Subcutaneous abdominal adipose tissue (tissue), 5 donors: ENCODE data around the gene NETO1.

Experiments
- H3K27ac ChIP-seq: one replicate; pipeline ENCODE4 v1.7.0; 2013; ENCODE audit warnings: low read depth, mild to moderate bottlenecking, inconsistent platforms, low read length, moderate library complexity
- H3K27me3 ChIP-seq, 5 donors: one replicate each; pipeline ENCODE4 v1.7.0; 2013; ENCODE audit warnings: low read length in 5 of 5, inconsistent platforms in 1 of 5; ENCODE audit not compliant: control insufficient read depth in 5 of 5, insufficient read depth in 4 of 5
- H3K36me3 ChIP-seq, 5 donors: one replicate each; pipeline ENCODE4 v1.7.0; 2013; ENCODE audit warnings: low read length in 5 of 5; ENCODE audit not compliant: control insufficient read depth in 5 of 5, insufficient read depth in 5 of 5
- H3K4me1 ChIP-seq, 5 donors: one replicate each; pipeline ENCODE4 v1.7.0; 2013; ENCODE audit warnings: low read length in 5 of 5, mild to moderate bottlenecking in 3 of 5, moderate library complexity in 1 of 5; ENCODE audit not compliant: control insufficient read depth in 5 of 5, insufficient read depth in 5 of 5
- H3K4me3 ChIP-seq, 5 donors: one replicate each; pipeline ENCODE4 v1.7.0; 2013; ENCODE audit warnings: low read length in 5 of 5, low read depth in 1 of 5
- H3K9ac ChIP-seq, 5 donors: one replicate each; pipeline ENCODE4 v1.7.0; 2013; ENCODE audit warnings: low read length in 5 of 5, mild to moderate bottlenecking in 4 of 5, moderate library complexity in 3 of 5
- H3K9me3 ChIP-seq, 5 donors: one replicate each; pipeline ENCODE4 v1.7.0; 2013; ENCODE audit warnings: low read length in 5 of 5; ENCODE audit not compliant: control insufficient read depth in 5 of 5
- donor health status: healthy.
- donor health status: healthy.
- donor health status: healthy.
- donor health status: healthy.
- donor health status: healthy.

NETO1 gene

DNA sequence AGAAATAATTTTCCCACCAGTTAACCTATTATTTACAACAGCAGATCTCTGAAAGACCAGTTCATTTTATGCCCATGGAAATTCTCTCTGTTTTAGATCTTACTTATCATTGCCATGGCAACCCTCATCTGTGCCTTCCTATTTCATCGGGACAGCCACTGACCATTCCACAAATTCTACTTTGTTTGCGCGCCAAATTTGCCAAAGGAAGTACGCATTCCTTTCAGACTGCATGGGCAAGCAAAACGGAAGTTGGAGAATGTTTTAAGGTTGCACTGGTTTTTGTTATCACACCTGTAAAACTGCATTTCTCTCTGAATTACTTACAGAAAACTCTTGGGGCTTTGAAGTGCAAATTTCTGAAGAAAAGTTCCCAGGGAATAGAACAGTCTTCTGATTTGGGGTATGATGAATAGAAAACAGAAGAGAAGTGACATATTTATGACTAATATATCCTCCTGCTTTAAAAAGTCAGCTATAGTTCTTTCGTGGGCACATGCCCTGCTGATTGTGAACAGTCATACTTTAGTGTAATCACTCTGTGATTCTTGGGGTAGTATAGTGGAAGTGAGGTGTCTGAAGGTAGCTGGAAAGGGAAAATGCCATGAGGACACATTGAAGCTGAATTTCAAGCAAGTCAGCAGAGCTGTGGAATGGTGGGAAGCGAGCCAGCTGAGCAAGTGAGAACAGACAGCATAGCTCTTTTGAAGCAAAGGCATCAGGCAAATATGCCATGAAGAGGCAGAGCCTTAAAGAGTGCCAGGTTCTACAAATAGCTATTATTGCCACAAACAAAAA, 20.9 kb downstream of the NETO1 start:
- no peak overlapping the region for H3K27ac ChIP-seq
- H3K9me3 ChIP-seq: no peaks in the 10 kb centered on the region
- H3K4me1 ChIP-seq: no peaks in the 10 kb centered on the region
- H3K4me3 ChIP-seq: no peak overlapping the region
- H3K9ac ChIP-seq: no peak overlapping the region
- H3K27me3 ChIP-seq: no peaks in the 10 kb centered on the region
- H3K36me3 ChIP-seq: no peaks in the 10 kb centered on the region

DNA sequence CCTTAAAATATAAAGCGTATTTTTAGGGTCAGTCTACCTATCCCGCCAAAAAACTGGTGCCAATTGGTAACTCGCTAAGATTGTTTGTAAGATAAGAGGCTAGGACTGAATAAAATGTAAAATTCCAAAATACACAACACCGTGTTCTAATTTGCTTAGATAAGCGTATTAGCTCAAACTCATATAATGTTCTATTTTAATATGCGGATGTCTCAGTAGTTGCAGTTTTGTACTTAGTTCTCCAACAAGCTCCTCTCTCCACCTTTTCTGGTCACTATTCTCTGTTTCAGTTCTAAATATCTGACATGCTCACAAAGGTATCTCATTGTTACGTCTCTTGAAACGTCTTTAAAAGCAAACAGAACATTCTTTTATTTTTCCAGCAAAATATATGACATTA, 24.0 kb downstream of the NETO1 start:
- Histone ChIP-seq H3K27ac (no peak overlapping the region), H3K4me3 (no peak overlapping the region), H3K27me3 (no peaks in the 10 kb centered on the region), H3K9ac (no peak overlapping the region), H3K4me1 (no peaks in the 10 kb centered on the region), H3K9me3 (no peaks in the 10 kb centered on the region), H3K36me3 (no peaks in the 10 kb centered on the region)

DNA sequence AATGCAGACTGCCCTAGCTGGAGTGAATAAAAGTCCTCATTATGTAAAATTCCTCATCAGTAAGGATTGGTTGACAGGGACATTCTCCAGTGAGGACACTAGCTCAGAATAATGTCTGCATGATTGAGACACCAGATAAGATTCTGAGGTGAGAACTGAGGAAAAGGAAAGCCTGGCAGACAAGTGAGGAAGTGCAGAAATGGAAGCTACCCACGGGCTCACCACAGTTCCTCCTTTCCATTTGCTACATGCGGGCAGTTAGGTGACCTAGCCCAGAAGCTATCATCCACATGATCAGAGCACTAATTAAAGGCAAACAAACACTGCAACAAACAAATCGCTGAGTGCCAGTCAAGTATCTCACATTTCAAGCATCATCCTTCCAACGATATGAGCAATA, 27.7 kb downstream of the NETO1 start:
- Histone ChIP-seq H3K4me1 (no peaks in the 10 kb centered on the region), H3K27ac (no peak overlapping the region), H3K9ac (no peak overlapping the region), H3K36me3 (no peaks in the 10 kb centered on the region), H3K9me3 (no peaks in the 10 kb centered on the region), H3K4me3 (no peak overlapping the region), H3K27me3 (no peaks in the 10 kb centered on the region)

DNA sequence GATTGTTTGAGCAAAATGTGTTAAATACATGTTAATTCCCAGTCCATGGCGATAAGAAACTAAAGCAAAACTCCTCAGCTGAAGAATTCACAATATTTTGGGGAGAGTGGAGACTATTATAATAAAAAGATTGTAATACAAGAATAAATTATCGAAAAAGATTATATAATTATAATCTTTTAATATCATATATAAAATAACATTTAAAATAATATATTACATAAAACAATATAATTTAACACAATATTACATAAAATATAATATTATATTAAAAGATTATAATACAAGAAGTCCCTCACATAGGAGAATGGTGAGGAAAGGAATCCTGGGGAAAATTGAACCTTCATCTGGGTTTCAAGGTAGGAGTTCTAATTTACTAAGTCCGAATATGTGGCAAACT, 33.1 kb downstream of the NETO1 start:
- no peaks in the 10 kb centered on the region for H3K36me3 ChIP-seq
- no peak overlapping the region for H3K9ac ChIP-seq
- no peak overlapping the region for H3K27ac ChIP-seq
- no peaks in the 10 kb centered on the region for H3K27me3 ChIP-seq
- no peaks in the 10 kb centered on the region for H3K4me1 ChIP-seq
- no peaks in the 10 kb centered on the region for H3K9me3 ChIP-seq
- H3K4me3 ChIP-seq: no peak overlapping the region

DNA sequence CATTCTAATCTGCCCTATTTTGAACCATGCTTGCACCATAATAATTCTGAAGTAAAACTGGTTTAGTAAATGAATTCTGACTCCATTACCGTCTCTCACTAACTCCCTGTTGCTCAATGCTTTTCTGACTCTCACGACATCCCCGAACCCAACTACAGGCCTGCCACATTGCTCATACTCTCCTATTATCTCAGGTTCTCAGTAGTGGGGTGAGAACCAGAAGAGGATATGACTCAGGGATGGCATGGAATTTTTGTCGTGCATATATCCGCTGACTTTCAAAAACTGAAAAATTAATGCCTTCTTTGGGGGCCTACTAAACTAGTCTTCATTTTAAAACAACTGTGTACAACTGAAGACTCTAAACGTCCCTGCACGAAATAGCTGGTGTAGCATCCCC, 34.3 kb downstream of the NETO1 start:
- Histone ChIP-seq H3K9ac (no peak overlapping the region), H3K4me3 (no peak overlapping the region), H3K36me3 (no peaks in the 10 kb centered on the region), H3K27me3 (no peaks in the 10 kb centered on the region), H3K4me1 (no peaks in the 10 kb centered on the region), H3K27ac (no peak overlapping the region), H3K9me3 (no peaks in the 10 kb centered on the region)

DNA sequence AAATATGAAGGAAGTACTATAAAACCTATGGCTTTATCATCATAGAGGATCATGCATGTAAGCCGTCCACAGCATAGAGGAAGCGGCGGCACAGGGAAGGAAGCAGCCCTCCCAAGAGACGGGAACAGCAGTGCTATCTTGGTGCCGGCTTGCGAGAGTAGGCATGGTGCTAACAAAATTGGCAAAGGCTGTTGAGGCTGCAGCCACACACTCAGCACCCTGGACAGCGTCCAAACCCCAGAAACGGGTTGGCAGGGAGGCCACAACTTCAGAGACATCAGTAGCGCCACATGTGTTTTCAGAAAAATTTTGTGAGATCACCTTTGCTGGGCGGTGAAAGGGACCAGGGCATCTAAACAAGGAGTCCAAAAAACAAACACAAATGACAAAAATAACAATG, 37.7 kb downstream of the NETO1 start:
- H3K4me3 ChIP-seq: no peak overlapping the region
- no peaks in the 10 kb centered on the region for H3K27me3 ChIP-seq
- H3K36me3 ChIP-seq: no peaks in the 10 kb centered on the region
- H3K27ac ChIP-seq: no peak overlapping the region
- no peaks in the 10 kb centered on the region for H3K4me1 ChIP-seq
- no peaks in the 10 kb centered on the region for H3K9me3 ChIP-seq
- H3K9ac ChIP-seq: no peak overlapping the region

DNA sequence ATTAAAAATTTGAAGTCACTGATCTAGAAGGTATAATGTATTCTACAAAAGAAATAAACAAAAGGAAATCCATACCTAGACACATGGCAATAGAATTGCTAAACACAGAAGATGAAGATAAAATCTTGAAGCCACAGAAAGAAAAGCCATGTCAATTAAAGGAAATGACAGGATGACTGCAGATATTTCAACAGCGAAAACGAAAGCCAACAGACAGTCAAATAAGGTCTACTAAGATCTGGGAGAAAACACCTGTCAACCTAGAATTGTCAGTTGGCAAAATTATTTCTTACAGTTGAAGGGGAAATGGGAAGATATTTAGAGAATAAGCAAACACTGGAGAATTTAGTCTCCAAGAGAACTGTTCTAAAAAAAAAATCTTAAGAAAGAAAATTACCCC, 39.2 kb downstream of the NETO1 start:
- no peaks in the 10 kb centered on the region for H3K36me3 ChIP-seq
- no peaks in the 10 kb centered on the region for H3K27me3 ChIP-seq
- no peaks in the 10 kb centered on the region for H3K9me3 ChIP-seq
- no peak overlapping the region for H3K27ac ChIP-seq
- H3K9ac ChIP-seq: no peak overlapping the region
- H3K4me1 ChIP-seq: no peaks in the 10 kb centered on the region
- no peak overlapping the region for H3K4me3 ChIP-seq

DNA sequence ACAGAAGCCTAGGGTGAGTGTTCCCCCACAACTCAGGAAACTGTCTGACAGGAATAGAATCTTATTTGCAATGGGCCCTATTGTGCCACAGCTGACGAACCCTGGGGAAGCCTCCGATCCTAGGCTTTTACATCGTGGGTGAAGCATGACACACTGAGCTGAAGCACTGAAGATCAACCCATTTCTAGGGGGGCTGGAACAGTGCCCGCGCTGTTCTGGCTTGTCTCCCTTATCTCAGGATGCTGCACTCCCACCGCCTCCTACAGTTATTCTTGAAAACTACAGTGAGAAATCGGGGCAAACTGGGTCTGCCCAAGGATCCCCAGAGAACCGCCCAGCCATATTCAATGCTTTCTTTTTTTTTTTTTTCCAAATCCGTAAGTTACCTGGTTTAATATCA, 41.1 kb downstream of the NETO1 start:
- no peak overlapping the region for H3K27ac ChIP-seq
- no peak overlapping the region for H3K9ac ChIP-seq
- no peaks in the 10 kb centered on the region for H3K9me3 ChIP-seq
- no peak overlapping the region for H3K4me3 ChIP-seq
- H3K27me3 ChIP-seq: no peaks in the 10 kb centered on the region
- H3K36me3 ChIP-seq: no peaks in the 10 kb centered on the region
- no peaks in the 10 kb centered on the region for H3K4me1 ChIP-seq

DNA sequence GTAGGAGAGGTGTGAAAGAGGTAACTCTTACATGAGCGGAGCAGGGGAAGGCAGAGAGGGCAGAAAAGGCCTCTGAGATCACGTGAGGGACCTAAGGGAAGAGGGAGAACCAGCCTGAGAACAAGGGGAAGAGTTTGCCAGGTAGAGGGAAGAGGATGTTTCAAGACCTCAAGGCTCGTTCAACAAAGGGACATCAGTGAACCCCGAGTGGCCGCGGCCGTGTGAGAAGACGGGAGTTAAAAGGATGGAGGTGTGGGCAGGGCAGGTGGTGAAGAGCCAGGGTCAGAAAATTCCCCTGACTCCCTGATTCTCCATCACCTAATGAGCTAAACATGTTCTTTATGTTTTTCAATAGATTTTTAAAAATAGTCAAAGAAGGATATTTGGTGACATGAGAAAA, 44.4 kb downstream of the NETO1 start:
- H3K27me3 ChIP-seq: no peaks in the 10 kb centered on the region
- no peaks in the 10 kb centered on the region for H3K36me3 ChIP-seq
- H3K9ac ChIP-seq: no peak overlapping the region
- H3K4me3 ChIP-seq: no peak overlapping the region
- H3K27ac ChIP-seq: no peak overlapping the region
- H3K4me1 ChIP-seq: no peaks in the 10 kb centered on the region
- no peaks in the 10 kb centered on the region for H3K9me3 ChIP-seq

DNA sequence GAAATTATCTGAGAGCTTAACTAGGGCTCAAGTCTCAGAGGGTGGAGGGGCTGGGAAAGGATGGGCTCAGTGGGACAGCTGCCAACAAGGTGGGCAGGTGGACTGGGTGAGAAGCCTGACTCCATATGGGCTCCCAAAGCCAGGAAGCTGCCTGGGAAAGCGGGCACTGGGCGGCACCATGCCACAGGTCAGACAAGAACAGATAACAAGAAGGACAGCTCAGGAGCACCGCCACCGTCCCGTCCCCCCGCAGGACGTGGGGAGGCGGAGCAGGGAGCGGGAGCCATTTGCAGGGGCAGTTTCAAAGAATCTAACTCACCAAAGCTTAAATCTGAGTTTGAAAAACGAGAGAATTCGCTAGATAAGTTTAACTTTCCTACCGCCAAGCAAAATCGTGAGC, 45.6 kb downstream of the NETO1 start:
- Histone ChIP-seq H3K4me3 (no peak overlapping the region), H3K9ac (no peak overlapping the region), H3K36me3 (no peaks in the 10 kb centered on the region), H3K27ac (no peak overlapping the region), H3K27me3 (no peaks in the 10 kb centered on the region), H3K9me3 (no peaks in the 10 kb centered on the region), H3K4me1 (no peaks in the 10 kb centered on the region)

DNA sequence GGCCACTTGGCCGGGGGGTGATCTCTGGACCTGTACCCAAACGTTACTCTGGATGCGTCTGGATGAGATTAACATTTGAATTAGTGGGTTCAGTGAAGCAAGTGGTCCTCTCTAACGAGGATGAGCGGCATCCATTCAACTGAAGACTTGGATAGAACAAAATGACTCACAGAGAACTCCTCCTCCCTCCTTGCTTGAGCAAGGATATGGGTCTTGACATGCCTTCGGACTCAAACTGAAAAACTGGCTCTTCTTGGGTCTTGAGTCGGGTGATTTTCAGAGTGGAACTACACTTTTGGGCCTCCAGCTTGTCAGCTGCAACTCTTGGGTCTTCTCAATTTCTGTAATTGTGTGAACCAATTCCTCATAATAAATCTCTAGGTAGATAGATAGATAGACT, 47.2 kb downstream of the NETO1 start:
- no peak overlapping the region for H3K27ac ChIP-seq
- H3K27me3 ChIP-seq: no peaks in the 10 kb centered on the region
- H3K9ac ChIP-seq: no peak overlapping the region
- no peaks in the 10 kb centered on the region for H3K9me3 ChIP-seq
- H3K4me1 ChIP-seq: no peaks in the 10 kb centered on the region
- no peak overlapping the region for H3K4me3 ChIP-seq
- no peaks in the 10 kb centered on the region for H3K36me3 ChIP-seq
